Measurements from ENCODE around the gene ZBTB21. TPM values are rescaled to one million over a fixed set of nuclear protein-coding genes. Genes with fewer than 3 reads are reported as not detected.

Gene ZBTB21
- total and polyA plus RNA-seq, 9 donors: 4.1 to 41.4 (median 21.9) TPM

GRCh38 chr21:42038826-42039425, 28.8 kb upstream of the ZBTB21 start:
- intact Hi-C loops (cut with DNase I): no loop called here
- Histone ChIP-seq H3K27me3 (no peaks in the 10 kb centered on the region), H3K27ac (no peak overlapping the region), H3K36me3 (no peaks in the 10 kb centered on the region), H3K4me1 (ENCODE audit: insufficient read depth) (peaks cover 10% of the 10 kb centered on the region), H3K4me3 (no peak overlapping the region), H3K9me3 (no peaks in the 10 kb centered on the region)
- no peak for DNase-seq
- no peak for TF ChIP-seq POLR2A (IDR thresholded peaks at IDR 0.05)
- TF ChIP-seq EP300 (IDR thresholded peaks at IDR 0.05): no peak
- TF ChIP-seq CTCF (IDR thresholded peaks at IDR 0.05): no peak
- 58 to 66% (median 62%) methylated on average over 8 of the region's 8 CpGs for WGBS, 3 donors

GRCh38 chr21:42038393-42038792, 28.2 kb upstream of the ZBTB21 start:
- Histone ChIP-seq H3K4me3 (no peak overlapping the region), H3K9me3 (no peaks in the 10 kb centered on the region), H3K4me1 (ENCODE audit: insufficient read depth) (peaks cover 10% of the 10 kb centered on the region), H3K36me3 (no peaks in the 10 kb centered on the region), H3K27ac (no peak overlapping the region), H3K27me3 (no peaks in the 10 kb centered on the region)
- TF ChIP-seq CTCF (IDR thresholded peaks at IDR 0.05) (no peak), EP300 (IDR thresholded peaks at IDR 0.05) (no peak), POLR2A (IDR thresholded peaks at IDR 0.05) (no peak)
- no peak for DNase-seq
- 92 to 96% (median 94%) methylated on average over 10 of the region's 10 CpGs for WGBS, 3 donors
- intact Hi-C loops (cut with DNase I): no loop called here

GRCh38 chr21:42037943-42038342, 27.8 kb upstream of the ZBTB21 start:
- Histone ChIP-seq H3K36me3 (no peaks in the 10 kb centered on the region), H3K27me3 (no peaks in the 10 kb centered on the region), H3K4me1 (ENCODE audit: insufficient read depth) (peaks cover 10% of the 10 kb centered on the region), H3K27ac (no peak overlapping the region), H3K4me3 (no peak overlapping the region), H3K9me3 (no peaks in the 10 kb centered on the region)
- DNase-seq: no peak
- TF ChIP-seq EP300 (IDR thresholded peaks at IDR 0.05): no peak
- no peak for TF ChIP-seq POLR2A (IDR thresholded peaks at IDR 0.05)
- no peak for TF ChIP-seq CTCF (IDR thresholded peaks at IDR 0.05)
- intact Hi-C loops (cut with DNase I): no loop called here
- WGBS, 3 donors: 76 to 83% (median 78%) methylated on average over 12 of the region's 12 CpGs

- H3K9me3 ChIP-seq: no peaks in the 10 kb centered on the region
- intact Hi-C loops (cut with DNase I): no loop called here
- no peaks in the 10 kb centered on the region for H3K36me3 ChIP-seq
- no peak for TF ChIP-seq EP300 (IDR thresholded peaks at IDR 0.05)
- H3K4me3 ChIP-seq: no peak overlapping the region
- WGBS, 3 donors: 94 to 96% (median 94%) methylated on average over 9 of the region's 9 CpGs
- DNase-seq: no peak
- peaks cover 10% of the 10 kb centered on the region for H3K4me1 ChIP-seq (ENCODE audit: insufficient read depth)
- no peaks in the 10 kb centered on the region for H3K27me3 ChIP-seq
- no peak overlapping the region for H3K27ac ChIP-seq
Observed at GRCh38 chr21:42037516-42037915, 27.4 kb upstream of the ZBTB21 start.

GRCh38 chr21:42036313-42036712, 26.2 kb upstream of the ZBTB21 start:
- H3K36me3 ChIP-seq: no peaks in the 10 kb centered on the region
- intact Hi-C loops (cut with DNase I): no loop called here
- H3K27me3 ChIP-seq: no peaks in the 10 kb centered on the region
- no peaks in the 10 kb centered on the region for H3K9me3 ChIP-seq
- H3K27ac ChIP-seq: no peak overlapping the region
- no peak overlapping the region for H3K4me3 ChIP-seq
- H3K4me1 ChIP-seq (ENCODE audit: insufficient read depth): peaks cover 10% of the 10 kb centered on the region
- TF ChIP-seq CTCF (IDR thresholded peaks at IDR 0.05) (no peak), POLR2A (IDR thresholded peaks at IDR 0.05) (no peak), EP300 (IDR thresholded peaks at IDR 0.05) (no peak)
- DNase-seq: no peak
- 78 to 86% (median 83%) methylated on average over 2 of the region's 2 CpGs for WGBS, 3 donors
